ENCODE measurements around the gene DIPK2A.

Gene DIPK2A

DNA sequence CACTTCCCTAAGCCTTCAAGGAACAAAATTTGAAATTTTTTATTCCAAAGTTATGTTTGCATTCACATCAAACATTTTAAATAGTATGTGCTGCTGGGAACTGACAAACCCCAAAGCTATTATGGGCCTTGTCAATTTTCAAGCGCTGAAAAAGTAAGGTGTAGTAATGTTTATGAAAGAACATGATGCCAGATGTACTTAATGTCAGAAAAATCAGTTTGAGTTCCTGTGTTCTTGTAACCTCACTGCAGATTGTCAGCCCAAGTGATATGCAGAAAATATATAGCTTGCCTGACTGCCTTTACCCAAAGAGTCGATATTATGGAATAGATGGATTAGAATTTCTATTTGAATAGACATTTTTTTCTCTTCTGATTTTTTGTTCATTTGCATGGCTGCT is 20.8 kb upstream of the DIPK2A start:
- TF ChIP-seq, protein P1, sequence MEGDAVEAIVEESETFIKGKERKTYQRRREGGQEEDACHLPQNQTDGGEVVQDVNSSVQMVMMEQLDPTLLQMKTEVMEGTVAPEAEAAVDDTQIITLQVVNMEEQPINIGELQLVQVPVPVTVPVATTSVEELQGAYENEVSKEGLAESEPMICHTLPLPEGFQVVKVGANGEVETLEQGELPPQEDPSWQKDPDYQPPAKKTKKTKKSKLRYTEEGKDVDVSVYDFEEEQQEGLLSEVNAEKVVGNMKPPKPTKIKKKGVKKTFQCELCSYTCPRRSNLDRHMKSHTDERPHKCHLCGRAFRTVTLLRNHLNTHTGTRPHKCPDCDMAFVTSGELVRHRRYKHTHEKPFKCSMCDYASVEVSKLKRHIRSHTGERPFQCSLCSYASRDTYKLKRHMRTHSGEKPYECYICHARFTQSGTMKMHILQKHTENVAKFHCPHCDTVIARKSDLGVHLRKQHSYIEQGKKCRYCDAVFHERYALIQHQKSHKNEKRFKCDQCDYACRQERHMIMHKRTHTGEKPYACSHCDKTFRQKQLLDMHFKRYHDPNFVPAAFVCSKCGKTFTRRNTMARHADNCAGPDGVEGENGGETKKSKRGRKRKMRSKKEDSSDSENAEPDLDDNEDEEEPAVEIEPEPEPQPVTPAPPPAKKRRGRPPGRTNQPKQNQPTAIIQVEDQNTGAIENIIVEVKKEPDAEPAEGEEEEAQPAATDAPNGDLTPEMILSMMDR (conservative IDR thresholded peaks at IDR 0.05), result no peak
- no peak for TF ChIP-seq ZFX (IDR thresholded peaks at IDR 0.05)
- H3K27ac ChIP-seq, result no peak overlapping the region

DNA sequence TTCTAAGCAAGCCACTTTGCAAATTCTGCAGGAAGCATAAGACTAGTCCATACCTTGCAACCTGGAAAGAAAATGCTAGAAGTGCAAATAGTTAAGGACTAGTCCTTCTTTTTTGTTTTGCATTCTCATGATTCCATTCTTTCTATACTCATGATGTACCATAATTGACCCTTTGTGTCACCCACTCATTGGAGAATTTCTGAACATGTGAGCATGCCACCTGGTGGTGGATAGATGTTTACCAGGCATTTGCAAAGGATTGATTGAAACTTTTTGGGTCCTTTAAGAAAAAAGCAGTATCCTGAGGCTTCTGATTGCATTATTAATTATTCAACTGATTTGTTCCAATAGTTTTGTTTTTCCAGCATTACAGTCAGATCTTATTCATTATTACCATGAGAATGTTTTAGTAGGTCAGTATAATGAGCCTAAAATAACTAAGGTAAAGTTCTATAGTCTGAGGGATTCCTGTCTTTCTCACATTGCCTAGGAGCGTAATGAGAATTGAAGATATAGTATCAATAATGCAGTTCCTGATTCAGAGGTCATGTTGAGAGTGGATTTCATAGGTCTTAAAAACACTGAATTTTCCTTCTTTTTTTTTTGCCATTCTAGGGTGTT is 20.2 kb upstream of the DIPK2A start:
- no peak for TF ChIP-seq ZFX (IDR thresholded peaks at IDR 0.05)
- TF ChIP-seq, protein P1 (conservative IDR thresholded peaks at IDR 0.05), result peak; percentile 89
- no peak overlapping the region for H3K27ac ChIP-seq

DNA sequence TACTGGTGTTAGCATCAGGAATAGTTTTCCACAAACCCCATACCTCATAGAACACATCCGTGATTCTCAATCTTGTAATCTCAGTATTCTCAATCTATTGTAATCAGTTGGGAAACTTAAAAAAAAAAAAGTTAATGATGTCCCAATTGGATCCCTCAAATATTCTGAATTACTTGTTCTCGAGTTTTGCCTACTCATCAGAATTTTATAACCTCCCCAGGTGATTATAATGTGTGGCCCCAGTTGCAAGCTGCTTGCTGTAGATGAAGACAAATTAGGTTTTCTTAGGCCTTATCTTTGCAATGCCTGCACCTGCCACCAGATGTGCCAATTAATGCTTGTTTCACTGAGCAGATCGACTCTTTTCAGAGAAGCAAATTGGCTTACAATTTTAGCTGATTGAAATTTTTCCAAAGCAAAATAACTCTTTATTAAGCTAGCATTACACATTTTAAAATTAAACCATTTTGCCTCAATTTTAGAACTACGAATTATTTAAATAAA is 19.0 kb upstream of the DIPK2A start:
- TF ChIP-seq ZFX (IDR thresholded peaks at IDR 0.05), result no peak
- TF ChIP-seq, protein P1 (conservative IDR thresholded peaks at IDR 0.05), result peak; percentile 3; the same call in 1 of the 2 replicates

DNA sequence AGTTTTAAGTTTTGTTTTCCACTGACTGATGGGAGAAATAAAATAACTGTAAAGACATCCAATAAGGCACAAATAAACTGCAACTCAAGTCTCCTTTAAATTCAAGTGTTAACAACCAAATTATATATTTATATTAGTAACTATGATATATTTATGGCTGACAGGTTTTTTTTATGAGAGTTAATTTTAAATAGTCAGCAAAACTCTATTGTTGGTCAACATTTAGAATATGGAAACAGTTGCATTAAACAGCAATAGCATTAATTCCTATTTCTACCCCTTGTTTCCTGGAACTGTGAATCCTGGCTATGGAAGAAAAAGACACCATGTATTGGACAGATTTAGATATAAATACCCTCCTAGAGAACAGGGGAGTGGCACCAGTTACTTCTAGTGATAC is 16.5 kb upstream of the DIPK2A start:
- TF ChIP-seq ZFX (IDR thresholded peaks at IDR 0.05), result no peak
- TF ChIP-seq, protein P1 (conservative IDR thresholded peaks at IDR 0.05), result no peak

More for the DNA sequence above, 19.0 kb upstream of the DIPK2A start:
- no peak overlapping the region for H3K27ac ChIP-seq

DNA sequence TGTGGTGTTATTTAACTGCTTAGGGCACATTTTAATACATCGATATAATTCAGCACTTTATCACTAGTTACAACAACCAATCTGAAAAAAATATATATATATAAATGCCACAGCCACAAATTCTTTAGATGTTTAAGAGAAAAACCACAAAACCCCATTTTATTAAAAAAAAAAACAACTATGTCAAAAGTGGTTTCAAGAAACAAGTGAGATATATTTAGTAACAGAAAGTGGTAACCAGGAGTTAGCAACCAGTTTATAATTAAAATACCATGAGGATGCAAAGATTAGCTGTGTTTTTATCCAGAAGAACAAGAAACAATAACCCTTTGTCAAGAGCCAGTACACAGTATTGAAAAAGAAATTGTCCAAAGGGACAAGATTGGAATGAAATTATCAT is 14.8 kb upstream of the DIPK2A start:
- TF ChIP-seq ZFX (IDR thresholded peaks at IDR 0.05), result no peak
- TF ChIP-seq, protein P1 (conservative IDR thresholded peaks at IDR 0.05), result no peak
- no peak overlapping the region for H3K27ac ChIP-seq

More for the DNA sequence above, 16.5 kb upstream of the DIPK2A start:
- H3K27ac ChIP-seq, result no peak overlapping the region

DNA sequence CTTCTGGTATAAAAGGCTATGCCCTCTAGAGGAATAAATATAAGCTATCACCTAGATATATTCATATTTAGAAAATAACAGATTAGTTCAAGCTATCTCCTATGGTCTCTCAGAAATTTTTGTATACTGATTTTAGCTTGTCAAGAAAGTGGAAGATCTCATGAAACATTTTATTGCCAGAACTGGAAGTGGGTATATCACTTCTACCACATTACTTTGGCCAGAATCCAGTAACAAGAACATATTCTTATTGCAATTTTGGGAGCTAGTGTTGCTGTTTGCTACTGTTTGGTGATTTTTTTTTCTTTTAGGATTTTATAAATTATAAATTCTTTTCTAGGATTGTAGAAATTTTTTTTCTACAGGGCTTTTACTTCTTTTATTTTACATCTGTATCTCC is 14.2 kb upstream of the DIPK2A start:
- no peak for TF ChIP-seq ZFX (IDR thresholded peaks at IDR 0.05)
- TF ChIP-seq, protein P1 (conservative IDR thresholded peaks at IDR 0.05), result peak; percentile 5; the same call in 1 of the 2 replicates
- H3K27ac ChIP-seq, result no peak overlapping the region

DNA sequence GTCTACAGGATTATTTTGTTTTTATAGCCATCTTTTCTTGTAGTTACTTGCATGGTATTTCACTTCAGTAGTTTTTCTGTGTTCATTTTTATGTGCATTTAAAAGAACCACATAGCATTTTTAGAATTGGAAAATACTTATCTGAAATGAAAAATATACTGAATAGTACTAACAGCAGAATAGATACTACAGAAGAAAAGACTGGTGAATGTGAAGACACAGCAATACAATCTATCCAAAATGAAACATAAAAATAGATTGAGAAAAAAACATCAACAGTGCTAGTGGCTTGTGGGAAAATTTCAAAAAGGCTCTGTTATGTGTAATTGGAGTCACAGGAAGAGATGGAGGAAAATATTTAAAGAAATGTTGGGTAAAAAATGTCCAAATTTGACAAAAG is 12.7 kb upstream of the DIPK2A start:
- H3K27ac ChIP-seq, result no peak overlapping the region
- TF ChIP-seq ZFX (IDR thresholded peaks at IDR 0.05), result no peak
- TF ChIP-seq, protein P1 (conservative IDR thresholded peaks at IDR 0.05), result no peak
